Erythroblast (primary cell): ENCODE results near the gene SERPINB1.

Source experiments
- GATA1 ChIP-seq: IDR thresholded peaks from 2 replicates; pipeline ENCODE4 v1.6.1; 2011; ENCODE audit warnings: low read depth, mild to moderate bottlenecking, control low read depth, low read length, moderate library complexity
- POLR2A ChIP-seq: IDR thresholded peaks from 2 replicates; pipeline ENCODE4 v1.6.1; 2011; ENCODE audit warnings: mild to moderate bottlenecking, low read length

DNA sequence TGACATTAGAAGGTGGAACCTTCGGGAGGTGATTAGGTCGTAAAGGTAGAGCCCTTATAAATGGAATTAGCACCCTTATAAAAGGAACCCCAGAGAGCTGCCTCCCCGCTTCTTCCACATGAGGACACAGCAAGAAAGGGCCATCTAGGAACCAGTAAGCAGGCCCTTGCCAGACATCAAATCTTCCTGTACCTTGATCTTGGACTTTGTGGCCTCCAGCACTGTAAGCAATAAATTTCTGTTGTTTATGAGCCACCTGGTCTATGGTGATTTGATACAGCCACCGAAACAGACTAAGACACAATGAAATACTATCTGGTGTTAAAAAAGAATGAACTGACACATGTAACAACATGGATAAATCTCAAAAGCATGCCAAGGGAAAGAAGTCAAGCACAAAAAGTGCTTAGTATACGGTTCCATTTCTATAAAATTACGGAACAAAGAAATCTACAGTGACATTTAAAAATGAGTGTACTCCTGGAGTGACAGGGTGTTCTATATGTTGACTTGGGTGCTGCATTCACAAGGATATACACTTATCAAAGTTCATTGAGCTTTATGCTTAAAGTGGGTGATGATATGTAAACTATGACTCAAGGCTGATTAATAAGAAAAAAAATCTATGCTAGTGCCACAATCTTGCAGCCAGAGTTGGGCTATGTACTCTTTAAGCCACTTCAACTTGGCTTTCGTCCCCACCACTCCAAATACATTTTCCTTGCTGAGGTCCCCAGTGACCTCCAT lies 18.4 kb downstream of the SERPINB1 start:
- TF ChIP-seq POLR2A, result no peak
- TF ChIP-seq GATA1, result no peak
